Omental fat pad (tissue), 4 donors: ENCODE data around the gene BIRC7. TPM values are rescaled to one million over a fixed set of nuclear protein-coding genes. Genes with fewer than 3 reads are reported as not detected.

Source experiments
- ATAC-seq: fragments of 150-250 bp; one replicate; pipeline ENCODE4 v1.9.1; 2016; ENCODE audit warnings: mild to moderate bottlenecking, moderate library complexity; ENCODE audit not compliant: low FRiP score
- DNase-seq: peaks from one replicate; pipeline ENCODE4 v3.0.0-alpha.2; 2019; ENCODE audit warnings: low spot score
- total RNA-seq, 4 donors: library from RNA; depleted of rRNA; stranded (reverse); fragments of >200 nt; gene quantifications; one replicate each; pipeline ENCODE4 v1.1.0, GENCODE V29; 2016
- TF ChIP-seq, protein P1 (sequence below), 3 donors: fragments of 450-650 bp; IDR thresholded peaks; one replicate each; pipeline ENCODE4 v1.5.1; 2016 to 2017; ENCODE audit warnings: antibody characterized with exemption in 3 of 3, mild to moderate bottlenecking in 3 of 3, moderate library complexity in 2 of 3

BIRC7 gene
- total RNA-seq, 4 donors from 2014 or later = 0.48 to 3.0 TPM; not detected in 2

DNA sequence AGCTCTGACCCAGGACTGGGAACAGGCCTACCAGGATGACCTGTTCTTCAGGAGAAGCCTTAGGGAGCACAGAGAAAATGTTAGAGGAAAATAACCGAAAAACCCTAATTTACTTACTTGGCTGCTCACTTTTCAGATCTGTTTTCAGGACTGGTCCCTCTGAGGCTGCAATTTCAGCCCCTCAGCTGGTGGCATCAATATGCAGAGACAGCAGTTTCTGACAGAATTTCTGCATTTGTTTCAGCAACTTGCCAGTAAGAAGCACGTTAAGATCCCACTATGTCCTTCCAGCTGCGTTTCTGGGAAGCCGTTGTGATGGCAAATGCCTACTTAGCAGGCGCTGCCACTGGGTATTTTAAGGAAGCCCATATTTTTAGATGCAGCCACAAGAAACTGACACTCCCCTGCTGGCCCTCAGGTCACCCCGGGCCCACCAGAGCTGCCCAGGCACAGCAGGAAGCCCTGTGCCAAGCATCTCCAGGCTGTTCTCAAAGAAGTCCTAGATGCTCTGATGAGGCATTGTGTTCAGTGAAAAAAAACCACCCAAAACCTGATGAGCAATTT lies 27.3 kb upstream of the BIRC7 start:
- DNase-seq (no peak), ATAC-seq (no peak)
- TF ChIP-seq, protein P1, sequence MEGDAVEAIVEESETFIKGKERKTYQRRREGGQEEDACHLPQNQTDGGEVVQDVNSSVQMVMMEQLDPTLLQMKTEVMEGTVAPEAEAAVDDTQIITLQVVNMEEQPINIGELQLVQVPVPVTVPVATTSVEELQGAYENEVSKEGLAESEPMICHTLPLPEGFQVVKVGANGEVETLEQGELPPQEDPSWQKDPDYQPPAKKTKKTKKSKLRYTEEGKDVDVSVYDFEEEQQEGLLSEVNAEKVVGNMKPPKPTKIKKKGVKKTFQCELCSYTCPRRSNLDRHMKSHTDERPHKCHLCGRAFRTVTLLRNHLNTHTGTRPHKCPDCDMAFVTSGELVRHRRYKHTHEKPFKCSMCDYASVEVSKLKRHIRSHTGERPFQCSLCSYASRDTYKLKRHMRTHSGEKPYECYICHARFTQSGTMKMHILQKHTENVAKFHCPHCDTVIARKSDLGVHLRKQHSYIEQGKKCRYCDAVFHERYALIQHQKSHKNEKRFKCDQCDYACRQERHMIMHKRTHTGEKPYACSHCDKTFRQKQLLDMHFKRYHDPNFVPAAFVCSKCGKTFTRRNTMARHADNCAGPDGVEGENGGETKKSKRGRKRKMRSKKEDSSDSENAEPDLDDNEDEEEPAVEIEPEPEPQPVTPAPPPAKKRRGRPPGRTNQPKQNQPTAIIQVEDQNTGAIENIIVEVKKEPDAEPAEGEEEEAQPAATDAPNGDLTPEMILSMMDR (IDR thresholded peaks at IDR 0.05) = no peak

DNA sequence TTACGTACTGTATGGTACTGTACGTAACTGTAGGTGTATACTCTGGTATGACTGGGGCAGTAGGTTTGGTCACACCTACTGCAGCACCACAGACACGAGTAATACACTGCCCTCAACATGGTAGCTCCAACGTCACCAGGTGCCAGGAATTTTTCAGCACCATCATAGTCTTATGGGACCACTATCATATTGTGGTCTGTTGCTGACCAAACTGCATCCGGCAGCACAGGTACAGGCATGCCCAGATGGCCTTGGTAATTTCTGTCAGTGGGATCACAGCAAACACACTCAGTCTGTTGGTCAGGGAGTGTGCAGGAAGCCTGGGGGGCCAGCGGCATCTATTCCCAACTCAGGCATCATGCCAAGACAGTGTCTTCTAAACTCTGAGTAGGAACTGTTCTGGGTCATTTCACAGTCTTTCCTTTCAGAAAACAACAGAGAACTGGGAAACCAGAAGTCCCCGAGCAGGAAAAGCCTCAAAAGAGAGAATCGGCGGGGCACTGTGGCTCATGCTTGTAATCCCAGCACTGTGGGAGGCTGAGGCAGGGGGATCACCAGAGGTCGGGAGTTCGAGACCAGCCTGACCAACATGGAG lies 25.6 kb upstream of the BIRC7 start:
- ATAC-seq = no peak
- TF ChIP-seq, protein P1 (IDR thresholded peaks at IDR 0.05) = no peak
- DNase-seq = no peak

DNA sequence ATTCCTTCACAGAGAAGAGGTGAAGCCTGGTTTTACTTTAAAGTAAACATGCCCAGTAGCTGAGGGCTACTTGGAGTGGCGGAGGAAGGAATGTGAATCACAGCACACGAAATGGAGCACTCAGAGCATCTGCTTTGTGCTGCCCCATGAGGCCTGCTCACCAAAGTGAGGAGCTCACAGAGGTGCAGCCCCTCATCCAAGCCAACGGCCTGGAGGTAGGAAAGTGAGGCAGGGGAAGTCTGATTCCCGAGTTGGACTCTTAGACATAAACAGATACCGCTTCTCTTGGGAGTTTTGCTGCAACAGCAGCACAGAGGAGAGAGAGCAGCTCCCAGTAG lies 23.3 kb upstream of the BIRC7 start:
- DNase-seq (no peak), ATAC-seq (no peak)
- TF ChIP-seq, protein P1 (IDR thresholded peaks at IDR 0.05) = no peak

DNA sequence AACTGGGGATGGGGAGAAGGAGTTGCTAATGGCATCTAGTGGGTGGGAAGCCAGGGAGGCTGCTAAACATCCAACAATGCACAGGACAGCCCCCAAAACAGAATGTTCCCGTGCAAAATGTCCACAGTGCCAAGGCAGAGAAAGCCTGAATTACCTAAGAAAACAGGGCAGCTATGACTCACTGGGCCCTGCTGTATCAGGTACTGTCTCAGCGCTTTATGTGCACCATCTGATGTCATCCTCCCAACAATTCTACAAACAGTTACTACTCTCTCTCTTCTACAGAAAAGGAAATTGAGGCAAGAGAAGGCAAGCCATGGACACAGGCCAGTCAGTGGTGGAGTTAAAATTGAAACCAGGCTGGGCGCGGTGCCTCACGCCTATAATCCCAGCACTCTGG lies 22.9 kb upstream of the BIRC7 start:
- DNase-seq = no peak
- TF ChIP-seq, protein P1 (IDR thresholded peaks at IDR 0.05) = no peak
- ATAC-seq = no peak

DNA sequence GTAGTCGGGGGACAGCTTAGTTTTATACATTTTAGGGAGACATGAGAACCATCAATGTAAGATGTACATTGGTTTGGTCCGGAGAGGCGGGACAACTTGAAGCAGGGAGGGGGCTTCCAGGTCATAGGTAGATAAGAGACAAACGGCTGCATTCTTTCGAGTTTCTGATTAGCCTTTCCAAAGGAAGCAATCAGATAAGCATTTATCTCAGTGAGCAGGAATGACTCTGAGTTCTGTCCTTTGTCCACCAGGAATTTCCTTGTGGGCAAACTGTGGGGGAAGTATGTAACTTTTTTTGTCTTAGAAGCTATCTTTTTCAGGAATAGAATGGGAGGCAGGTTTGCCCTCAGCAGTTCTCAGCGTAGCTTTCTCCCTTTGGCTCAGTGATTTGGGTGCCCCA lies 21.2 kb upstream of the BIRC7 start:
- DNase-seq (no peak), ATAC-seq (no peak)
- TF ChIP-seq, protein P1 (IDR thresholded peaks at IDR 0.05) = no peak

DNA sequence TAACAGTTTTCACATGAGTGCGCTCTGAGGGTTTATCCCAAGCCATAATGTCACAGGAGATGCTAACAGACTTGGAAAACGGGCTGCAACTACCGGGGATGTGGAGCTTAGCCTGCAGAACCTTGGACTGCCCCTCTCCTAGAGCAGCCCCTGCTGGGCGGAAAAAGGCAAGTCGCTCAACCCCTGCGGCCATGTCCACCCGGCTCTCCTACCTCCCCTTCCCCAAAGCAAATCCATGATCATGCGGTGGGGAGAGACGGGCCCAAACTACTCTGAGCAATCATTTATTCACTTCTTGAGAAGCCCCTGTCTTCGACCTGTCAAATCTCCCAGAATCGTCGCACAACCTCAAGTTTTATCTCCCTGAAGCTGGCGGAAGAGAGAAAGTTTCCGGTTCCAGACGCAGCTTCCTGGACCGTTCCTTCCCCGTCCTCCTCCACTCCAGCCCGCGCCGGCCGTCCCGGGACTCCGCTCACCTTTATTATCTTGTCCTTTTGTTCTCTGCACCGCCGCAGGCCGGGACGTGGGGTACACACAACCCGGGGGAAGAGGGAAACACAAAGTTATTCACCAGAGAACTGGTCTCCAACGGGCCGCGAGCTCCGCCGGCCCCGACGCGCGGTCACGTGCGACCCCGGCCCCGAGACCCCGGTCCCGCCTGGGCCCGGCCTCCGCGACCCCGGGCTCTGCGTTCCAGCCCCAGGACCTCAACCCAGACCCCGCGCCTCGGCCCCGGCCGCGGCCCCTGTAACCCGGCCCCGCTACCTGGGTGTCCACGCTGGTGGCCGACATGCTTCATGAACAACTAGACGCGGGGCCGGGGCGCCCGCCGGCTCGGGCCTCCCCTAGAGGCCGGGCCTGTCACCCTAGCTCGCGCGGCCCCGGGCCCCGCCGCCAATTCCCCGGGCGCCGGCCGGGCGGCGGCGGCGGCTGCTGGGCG lies 20.3 kb upstream of the BIRC7 start:
- TF ChIP-seq, protein P1 (IDR thresholded peaks at IDR 0.05) = no peak
- DNase-seq (no peak), ATAC-seq (peak; percentile 11)
